DOHH2 (cell line): ENCODE measurements around the gene BAD.
A peak's percentile ranks its signal among the peaks of the same experiment; 100 is the strongest.

Experiments
- H3F3A ChIP-seq: fragments of 200-600 bp; sonication (generic), shearing (Covaris generic); 2 replicates; pipeline ENCODE4 v1.6.0; 2016; ENCODE audit warnings: antibody characterized with exemption, mild to moderate bottlenecking; ENCODE audit not compliant: control insufficient read depth, insufficient read depth
- H3K27ac ChIP-seq: fragments of 200-600 bp; sonication (generic); 2 replicates; pipeline ENCODE4 v1.5.1; 2014; ENCODE audit warnings: low read depth, mild to moderate bottlenecking, low read length, moderate library complexity
- H3K27me3 ChIP-seq: fragments of 200-600 bp; sonication (generic); 2 replicates; pipeline ENCODE4 v1.6.1; 2014; ENCODE audit warnings: mild to moderate bottlenecking, low read length, mixed read lengths; ENCODE audit not compliant: control insufficient read depth
- H3K36me3 ChIP-seq: fragments of 200-600 bp; sonication (generic); 2 replicates; pipeline ENCODE4 v1.6.1; 2014; ENCODE audit warnings: mild to moderate bottlenecking, low read length, moderate library complexity, mixed read lengths; ENCODE audit not compliant: control insufficient read depth
- H3K4me1 ChIP-seq: fragments of 200-600 bp; sonication (generic); 2 replicates; pipeline ENCODE4 v1.6.1; 2014; ENCODE audit warnings: mild to moderate bottlenecking, low read length, mixed read lengths; ENCODE audit not compliant: control insufficient read depth
- H3K4me2 ChIP-seq: fragments of 200-600 bp; sonication (generic); 2 replicates; pipeline ENCODE4 v1.6.0; 2014; ENCODE audit warnings: mild to moderate bottlenecking, low read length, moderate library complexity
- H3K4me3 ChIP-seq: fragments of 200-600 bp; sonication (generic); 2 replicates; pipeline ENCODE4 v1.5.1; 2014; ENCODE audit warnings: mild to moderate bottlenecking, low read length, mixed read lengths
- H3K79me2 ChIP-seq: fragments of 200-600 bp; sonication (generic); 2 replicates; pipeline ENCODE4 v1.6.1; 2014; ENCODE audit warnings: mild to moderate bottlenecking, low read length, mixed read lengths; ENCODE audit not compliant: control insufficient read depth
- H3K9me2 ChIP-seq: fragments of 200-600 bp; sonication (generic); replicated peaks from 2 replicates; pipeline ENCODE4 v1.6.1; 2014; ENCODE audit warnings: mild to moderate bottlenecking, low read length, mixed read lengths; ENCODE audit not compliant: control insufficient read depth
- H3K9me3 ChIP-seq: fragments of 200-600 bp; sonication (generic); 2 replicates; pipeline ENCODE4 v1.6.1; 2014; ENCODE audit warnings: antibody characterized with exemption, low read length, mixed read lengths; ENCODE audit not compliant: control insufficient read depth, insufficient read depth
- H4K20me1 ChIP-seq: fragments of 200-600 bp; sonication (generic); 2 replicates; pipeline ENCODE4 v1.6.0; 2014; ENCODE audit warnings: low read depth, mild to moderate bottlenecking, antibody characterized with exemption, low read length, moderate library complexity; ENCODE audit not compliant: control insufficient read depth, insufficient read depth
- EZH2phosphoT487 ChIP-seq: fragments of 200-600 bp; sonication (generic); IDR thresholded peaks from 2 replicates; pipeline ENCODE4 v1.6.1; 2017; ENCODE audit warnings: borderline replicate concordance, mild to moderate bottlenecking, antibody characterized with exemption, low read length, moderate library complexity, mixed read lengths
- TF ChIP-seq, protein P1 (sequence below): fragments of 200-600 bp; sonication (generic); IDR thresholded peaks from one replicate; pipeline ENCODE4 v1.5.1; 2014; ENCODE audit warnings: antibody characterized with exemption, mild to moderate bottlenecking, low read depth, low read length; ENCODE audit not compliant: poor library complexity, severe bottlenecking

The BAD gene

DNA sequence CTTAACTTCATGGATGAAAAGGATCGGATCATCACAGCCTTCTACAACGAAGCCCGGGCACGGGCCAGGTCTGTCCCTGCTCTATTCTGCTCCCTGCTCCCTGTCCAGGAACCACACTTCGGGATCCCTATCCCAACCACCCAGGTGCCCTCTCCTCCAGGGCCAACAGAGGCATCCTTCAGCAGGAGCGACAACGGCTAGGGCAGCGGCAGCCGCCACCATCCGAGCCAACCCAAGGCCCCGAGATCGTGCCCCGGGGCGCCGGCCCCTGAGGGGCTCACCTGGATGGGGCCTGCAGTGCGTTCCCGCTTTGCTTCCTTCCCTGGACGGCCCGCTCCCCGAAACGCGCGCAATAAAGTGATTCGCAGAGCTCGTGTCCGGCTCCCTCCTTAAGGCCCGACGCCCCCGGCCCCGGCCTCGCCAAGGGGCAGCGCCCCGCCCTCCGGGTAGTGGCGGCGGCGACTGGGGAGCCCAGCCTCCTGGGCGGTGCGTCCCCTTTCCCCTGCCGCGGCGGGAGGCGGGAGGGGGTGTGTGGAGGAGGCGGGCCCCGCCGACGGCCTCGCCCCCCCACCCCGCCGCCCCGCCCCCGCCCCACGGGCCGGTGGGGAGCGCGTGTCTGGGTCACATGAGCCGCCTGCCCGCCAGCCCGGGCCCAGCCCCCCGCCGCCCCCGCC, 50.4 kb downstream of the BAD start, which contains the start of gene VEGFB:
TSS of gene VEGFB (plus strand) at position 672 of the 674 bp plus-strand sequence. CDS start 250 bp downstream, outside the sequence.
- H3K27ac ChIP-seq = peak within 1 kb of the TSS; percentile 44

DNA sequence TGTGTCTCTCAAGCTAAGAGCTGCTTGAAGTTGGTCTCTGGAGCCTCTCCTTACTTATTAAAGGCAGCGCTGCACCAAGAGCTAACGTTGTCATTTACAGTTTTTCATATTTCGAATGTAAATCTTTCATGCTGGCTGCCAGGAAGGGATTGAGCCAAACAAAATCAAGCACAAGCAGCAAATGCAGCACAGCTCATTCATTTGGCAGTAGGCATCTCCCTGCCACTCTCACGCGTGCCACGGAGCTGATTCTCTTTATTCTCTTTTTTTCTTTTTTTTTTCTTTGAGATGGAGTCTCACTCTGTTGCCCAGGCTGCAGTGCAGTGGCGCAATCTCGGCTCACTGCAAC, 51.5 kb downstream of the BAD start:
- Histone ChIP-seq H4K20me1 (no peaks in the 10 kb centered on the region; the same call in 1 of the 2 replicates), H3K4me3 (no peak overlapping the region), H3F3A (peaks cover 29% of the 10 kb centered on the region), H3K9me2 (no peaks in the 10 kb centered on the region), H3K9me3 (no peaks in the 10 kb centered on the region), H3K79me2 (peaks cover 36% of the 10 kb centered on the region), H3K27me3 (no peaks in the 10 kb centered on the region), H3K4me2 (no peak overlapping the region), H3K27ac (no peak overlapping the region), H3K36me3 (peaks cover 29% of the 10 kb centered on the region), H3K4me1 (peaks cover 77% of the 10 kb centered on the region)
- TF ChIP-seq, protein P1, sequence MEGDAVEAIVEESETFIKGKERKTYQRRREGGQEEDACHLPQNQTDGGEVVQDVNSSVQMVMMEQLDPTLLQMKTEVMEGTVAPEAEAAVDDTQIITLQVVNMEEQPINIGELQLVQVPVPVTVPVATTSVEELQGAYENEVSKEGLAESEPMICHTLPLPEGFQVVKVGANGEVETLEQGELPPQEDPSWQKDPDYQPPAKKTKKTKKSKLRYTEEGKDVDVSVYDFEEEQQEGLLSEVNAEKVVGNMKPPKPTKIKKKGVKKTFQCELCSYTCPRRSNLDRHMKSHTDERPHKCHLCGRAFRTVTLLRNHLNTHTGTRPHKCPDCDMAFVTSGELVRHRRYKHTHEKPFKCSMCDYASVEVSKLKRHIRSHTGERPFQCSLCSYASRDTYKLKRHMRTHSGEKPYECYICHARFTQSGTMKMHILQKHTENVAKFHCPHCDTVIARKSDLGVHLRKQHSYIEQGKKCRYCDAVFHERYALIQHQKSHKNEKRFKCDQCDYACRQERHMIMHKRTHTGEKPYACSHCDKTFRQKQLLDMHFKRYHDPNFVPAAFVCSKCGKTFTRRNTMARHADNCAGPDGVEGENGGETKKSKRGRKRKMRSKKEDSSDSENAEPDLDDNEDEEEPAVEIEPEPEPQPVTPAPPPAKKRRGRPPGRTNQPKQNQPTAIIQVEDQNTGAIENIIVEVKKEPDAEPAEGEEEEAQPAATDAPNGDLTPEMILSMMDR = no peak
- TF ChIP-seq EZH2phosphoT487 = no peak

More for the DNA sequence above, 50.4 kb downstream of the BAD start, which contains the start of gene VEGFB:
- H3K4me1 ChIP-seq = peaks cover 78% of the 10 kb centered on the region
- H3K79me2 ChIP-seq = peaks cover 33% of the 10 kb centered on the region
- peaks cover 37% of the 10 kb centered on the region for H3F3A ChIP-seq
- H4K20me1 ChIP-seq = no peaks in the 10 kb centered on the region; the same call in 1 of the 2 replicates
- H3K4me2 ChIP-seq = peak within 1 kb of the TSS; percentile 98
- peaks cover 38% of the 10 kb centered on the region for H3K36me3 ChIP-seq
- no peaks in the 10 kb centered on the region for H3K9me3 ChIP-seq
- no peaks in the 10 kb centered on the region for H3K9me2 ChIP-seq
- no peak for TF ChIP-seq EZH2phosphoT487
- TF ChIP-seq, protein P1 = no peak
- peak within 1 kb of the TSS; percentile 90 for H3K4me3 ChIP-seq
- H3K27me3 ChIP-seq = no peaks in the 10 kb centered on the region

DNA sequence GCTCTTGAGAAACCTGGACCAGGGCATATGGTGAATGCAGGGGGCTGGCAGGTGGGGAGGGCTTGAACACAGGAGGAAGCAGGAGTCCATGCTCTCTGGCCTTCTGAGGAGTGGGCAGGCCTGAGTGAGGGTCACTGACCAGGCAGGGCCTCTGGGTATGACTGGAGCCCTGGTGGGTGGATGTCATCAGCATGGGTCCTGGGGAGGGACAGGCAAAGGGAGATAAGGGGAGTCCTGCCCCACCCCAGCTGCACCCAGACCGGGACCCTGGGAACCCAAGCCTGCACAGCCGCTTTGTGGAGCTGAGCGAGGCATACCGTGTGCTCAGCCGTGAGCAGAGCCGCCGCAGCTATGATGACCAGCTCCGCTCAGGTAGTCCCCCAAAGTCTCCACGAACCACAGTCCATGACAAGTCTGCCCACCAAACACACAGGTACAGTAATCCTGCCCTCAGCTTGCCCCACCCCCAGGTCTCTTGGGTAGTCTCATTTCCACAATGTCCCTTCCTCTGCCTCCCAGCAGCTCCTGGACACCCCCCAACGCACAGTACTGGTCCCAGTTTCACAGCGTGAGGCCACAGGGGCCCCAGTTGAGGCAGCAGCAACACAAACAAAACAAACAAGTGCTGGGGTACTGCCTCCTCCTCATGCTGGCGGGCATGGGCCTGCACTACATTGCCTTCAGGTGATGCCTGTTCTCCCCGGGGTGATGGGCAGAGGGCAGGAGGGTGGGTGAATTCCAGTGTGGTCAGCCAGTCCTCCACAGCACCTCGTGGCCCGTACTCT, 52.1 kb downstream of the BAD start:
- H4K20me1 ChIP-seq = no peaks in the 10 kb centered on the region; the same call in 1 of the 2 replicates
- peaks cover 24% of the 10 kb centered on the region for H3F3A ChIP-seq
- peak overlapping the region; percentile 97; the same call in 1 of the 2 replicates for H3K4me2 ChIP-seq

More for the DNA sequence above, 52.1 kb downstream of the BAD start:
- Histone ChIP-seq H3K9me3 (no peaks in the 10 kb centered on the region), H3K36me3 (peaks cover 23% of the 10 kb centered on the region), H3K27ac (no peak overlapping the region), H3K4me1 (peaks cover 76% of the 10 kb centered on the region), H3K9me2 (no peaks in the 10 kb centered on the region), H3K4me3 (0 out of 2 replicates have a peak overlapping the region, but pooled peaks have one; percentile 89), H3K79me2 (peaks cover 39% of the 10 kb centered on the region), H3K27me3 (no peaks in the 10 kb centered on the region)
- no peak for TF ChIP-seq EZH2phosphoT487
- TF ChIP-seq, protein P1 = no peak
